MM.1S (cell line): ENCODE data around the gene LRIG3.

ENCODE experiments used
- DNase-seq: peaks from one replicate; pipeline ENCODE4 v3.0.0-alpha.2; 2015
- H2AFZ ChIP-seq: fragments of 300-600 bp; sonication (generic); 2 replicates; pipeline ENCODE4 v1.6.0; 2016; ENCODE audit warnings: antibody characterized with exemption, low read length
- H3F3A ChIP-seq: fragments of 300-600 bp; sonication (generic); 2 replicates; pipeline ENCODE4 v1.6.1; 2016; ENCODE audit warnings: mild to moderate bottlenecking, antibody characterized with exemption, low read length, moderate library complexity, mixed read lengths; ENCODE audit not compliant: insufficient read depth
- H3K27ac ChIP-seq: fragments of 300-600 bp; sonication (generic); 2 replicates; pipeline ENCODE4 v1.5.1; 2016; ENCODE audit warnings: mild to moderate bottlenecking, low read length
- H3K27me3 ChIP-seq: fragments of 300-600 bp; sonication (generic); replicated peaks from 2 replicates; pipeline ENCODE4 v1.6.0; 2016; ENCODE audit warnings: low read length; ENCODE audit not compliant: insufficient read depth
- H3K36me3 ChIP-seq: fragments of 300-600 bp; sonication (generic); replicated peaks from 2 replicates; pipeline ENCODE4 v1.6.1; 2016; ENCODE audit warnings: mild to moderate bottlenecking, low read length, mixed read lengths; ENCODE audit not compliant: insufficient read depth
- H3K4me1 ChIP-seq: fragments of 300-600 bp; sonication (generic); 2 replicates; pipeline ENCODE4 v1.6.1; 2016; ENCODE audit warnings: low read length, mixed read lengths
- H3K4me2 ChIP-seq: fragments of 300-600 bp; sonication (generic); 2 replicates; pipeline ENCODE4 v1.6.0; 2016; ENCODE audit warnings: low read depth, low read length
- H3K4me3 ChIP-seq: fragments of 300-600 bp; sonication (generic); 2 replicates; pipeline ENCODE4 v1.5.1; 2016; ENCODE audit warnings: low read length, mixed read lengths
- H3K79me2 ChIP-seq: fragments of 300-600 bp; sonication (generic); 2 replicates; pipeline ENCODE4 v1.6.1; 2016; ENCODE audit warnings: mixed run types, low read length, mixed read lengths
- H3K9ac ChIP-seq: fragments of 300-600 bp; sonication (generic); 2 replicates; pipeline ENCODE4 v1.6.1; 2016; ENCODE audit warnings: low read length, mixed read lengths
- H3K9me2 ChIP-seq: fragments of 300-600 bp; sonication (generic); replicated peaks from 2 replicates; pipeline ENCODE4 v1.6.1; 2016; ENCODE audit warnings: mild to moderate bottlenecking, low read length, mixed read lengths; ENCODE audit not compliant: insufficient read depth
- H3K9me3 ChIP-seq: fragments of 300-600 bp; sonication (generic); replicated peaks from 2 replicates; pipeline ENCODE4 v1.6.1; 2016; ENCODE audit warnings: mild to moderate bottlenecking, low read length, mixed read lengths; ENCODE audit not compliant: insufficient read depth
- H4K20me1 ChIP-seq: fragments of 300-600 bp; sonication (generic); 2 replicates; pipeline ENCODE4 v1.6.1; 2016; ENCODE audit warnings: mild to moderate bottlenecking, low read length, moderate library complexity, mixed read lengths; ENCODE audit not compliant: insufficient read depth
- EZH2 ChIP-seq: fragments of 300-600 bp; sonication (generic); optimal IDR thresholded peaks from 2 replicates; pipeline ENCODE3; 2017; ENCODE audit warnings: low read depth, mild to moderate bottlenecking, antibody characterized with exemption, low read length, mixed read lengths
- EZH2phosphoT487 ChIP-seq: fragments of 300-600 bp; sonication (generic); IDR thresholded peaks from 2 replicates; pipeline ENCODE4 v1.6.1; 2018; ENCODE audit warnings: antibody characterized with exemption, low read length
- TF ChIP-seq, protein P1 (sequence below): fragments of 300-600 bp; sonication (generic); IDR thresholded peaks from 2 replicates; pipeline ENCODE4 v1.5.1; 2016; ENCODE audit warnings: antibody characterized with exemption, low read length, mixed read lengths

The LRIG3 gene

DNA sequence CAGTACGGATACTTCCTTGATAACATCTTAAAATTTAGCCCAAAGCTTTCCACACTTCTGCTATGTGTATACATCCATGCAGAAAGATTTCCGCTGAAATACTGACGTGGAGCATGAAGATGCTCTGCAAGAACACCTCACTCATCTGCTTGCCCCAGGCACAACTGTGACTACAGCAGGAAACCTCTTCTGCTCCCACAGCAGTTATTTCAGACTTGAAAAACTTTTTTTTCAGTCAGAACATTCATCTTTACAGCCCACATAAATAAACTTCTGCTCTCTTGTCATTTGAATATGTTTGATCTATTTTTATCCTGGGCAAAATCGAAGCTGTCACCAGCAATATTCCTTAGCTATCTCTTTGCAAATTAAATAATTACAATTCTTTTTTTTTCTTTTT lies 6.8 kb upstream of the LRIG3 start:
- Histone ChIP-seq H2AFZ (no peak overlapping the region), H3K9me2 (no peaks in the 10 kb centered on the region), H3K4me3 (no peak overlapping the region), H3K9me3 (no peaks in the 10 kb centered on the region), H4K20me1 (no peaks in the 10 kb centered on the region), H3K27ac (no peak overlapping the region), H3K9ac (no peak overlapping the region), H3K27me3 (no peaks in the 10 kb centered on the region), H3K4me1 (no peaks in the 10 kb centered on the region), H3K4me2 (no peak overlapping the region), H3K36me3 (no peaks in the 10 kb centered on the region), H3K79me2 (no peaks in the 10 kb centered on the region), H3F3A (no peaks in the 10 kb centered on the region)
- no peak for DNase-seq
- TF ChIP-seq, protein P1, sequence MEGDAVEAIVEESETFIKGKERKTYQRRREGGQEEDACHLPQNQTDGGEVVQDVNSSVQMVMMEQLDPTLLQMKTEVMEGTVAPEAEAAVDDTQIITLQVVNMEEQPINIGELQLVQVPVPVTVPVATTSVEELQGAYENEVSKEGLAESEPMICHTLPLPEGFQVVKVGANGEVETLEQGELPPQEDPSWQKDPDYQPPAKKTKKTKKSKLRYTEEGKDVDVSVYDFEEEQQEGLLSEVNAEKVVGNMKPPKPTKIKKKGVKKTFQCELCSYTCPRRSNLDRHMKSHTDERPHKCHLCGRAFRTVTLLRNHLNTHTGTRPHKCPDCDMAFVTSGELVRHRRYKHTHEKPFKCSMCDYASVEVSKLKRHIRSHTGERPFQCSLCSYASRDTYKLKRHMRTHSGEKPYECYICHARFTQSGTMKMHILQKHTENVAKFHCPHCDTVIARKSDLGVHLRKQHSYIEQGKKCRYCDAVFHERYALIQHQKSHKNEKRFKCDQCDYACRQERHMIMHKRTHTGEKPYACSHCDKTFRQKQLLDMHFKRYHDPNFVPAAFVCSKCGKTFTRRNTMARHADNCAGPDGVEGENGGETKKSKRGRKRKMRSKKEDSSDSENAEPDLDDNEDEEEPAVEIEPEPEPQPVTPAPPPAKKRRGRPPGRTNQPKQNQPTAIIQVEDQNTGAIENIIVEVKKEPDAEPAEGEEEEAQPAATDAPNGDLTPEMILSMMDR, result no peak
- TF ChIP-seq EZH2 (no peak), EZH2phosphoT487 (no peak)

DNA sequence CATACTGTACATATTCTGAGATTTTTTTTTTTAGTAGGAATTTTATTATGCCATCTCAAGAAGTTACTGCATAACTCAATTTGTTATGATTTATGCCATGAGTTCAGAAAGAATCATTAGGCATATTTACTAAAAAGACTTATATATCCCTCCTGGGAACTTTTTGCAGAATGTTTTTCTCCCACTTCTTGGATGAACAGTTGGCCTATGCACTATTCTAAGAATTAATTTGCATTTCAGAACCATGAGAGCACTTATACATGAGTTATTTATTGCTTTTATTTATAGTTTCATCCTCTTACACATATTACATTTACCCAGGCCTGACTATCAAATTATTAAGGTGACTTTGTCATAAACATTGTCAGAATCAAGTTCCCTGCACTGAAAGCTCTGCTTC lies 6.3 kb upstream of the LRIG3 start:
- Histone ChIP-seq H3F3A (no peaks in the 10 kb centered on the region), H3K36me3 (no peaks in the 10 kb centered on the region), H3K27me3 (no peaks in the 10 kb centered on the region)

DNA sequence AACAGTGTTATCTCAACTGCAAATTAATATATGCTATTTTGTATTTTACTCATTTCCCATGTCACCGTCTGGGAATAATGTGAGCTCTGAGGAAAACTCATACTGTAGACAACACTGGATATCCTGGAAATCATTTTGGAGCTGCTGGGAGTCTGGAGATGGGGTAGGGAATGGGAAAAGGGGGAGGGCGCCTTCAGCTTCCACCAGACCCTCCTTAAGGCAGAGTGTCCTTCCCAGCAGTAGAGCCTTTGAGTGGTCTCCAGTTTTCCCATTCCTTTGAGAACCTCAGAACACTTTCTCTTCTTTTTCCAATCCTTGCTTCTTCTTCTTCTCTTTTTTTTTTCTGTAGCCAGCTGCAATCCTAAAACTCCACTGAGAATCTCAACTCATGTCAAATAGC lies 5.4 kb upstream of the LRIG3 start:
- no peak overlapping the region for H3K9ac ChIP-seq
- no peak overlapping the region for H3K27ac ChIP-seq
- no peaks in the 10 kb centered on the region for H4K20me1 ChIP-seq
- no peaks in the 10 kb centered on the region for H3K79me2 ChIP-seq
- no peak for DNase-seq
- H3K9me2 ChIP-seq, result no peaks in the 10 kb centered on the region
- H3K36me3 ChIP-seq, result no peaks in the 10 kb centered on the region
- H2AFZ ChIP-seq, result no peak overlapping the region
- no peak overlapping the region for H3K4me3 ChIP-seq
- no peak overlapping the region for H3K4me2 ChIP-seq
- no peaks in the 10 kb centered on the region for H3K4me1 ChIP-seq
- H3K9me3 ChIP-seq, result no peaks in the 10 kb centered on the region
- TF ChIP-seq EZH2, result no peak
- no peak for TF ChIP-seq EZH2phosphoT487
- TF ChIP-seq, protein P1, result no peak
- 0 out of 2 replicates have a peak, but pooled peaks cover 2% of the 10 kb centered on the region for H3F3A ChIP-seq
- H3K27me3 ChIP-seq, result no peaks in the 10 kb centered on the region

More for the DNA sequence above, 6.3 kb upstream of the LRIG3 start:
- no peak overlapping the region for H2AFZ ChIP-seq
- H3K9me3 ChIP-seq, result no peaks in the 10 kb centered on the region
- no peak overlapping the region for H3K27ac ChIP-seq
- H3K9me2 ChIP-seq, result no peaks in the 10 kb centered on the region
- no peak overlapping the region for H3K9ac ChIP-seq
- H4K20me1 ChIP-seq, result no peaks in the 10 kb centered on the region
- no peaks in the 10 kb centered on the region for H3K79me2 ChIP-seq
- no peak overlapping the region for H3K4me3 ChIP-seq
- DNase-seq, result no peak
- H3K4me1 ChIP-seq, result no peaks in the 10 kb centered on the region
- TF ChIP-seq, protein P1, result no peak
- TF ChIP-seq EZH2 (no peak), EZH2phosphoT487 (no peak)
- H3K4me2 ChIP-seq, result no peak overlapping the region
